ENCODE data around the gene SHLD2.

DNA sequence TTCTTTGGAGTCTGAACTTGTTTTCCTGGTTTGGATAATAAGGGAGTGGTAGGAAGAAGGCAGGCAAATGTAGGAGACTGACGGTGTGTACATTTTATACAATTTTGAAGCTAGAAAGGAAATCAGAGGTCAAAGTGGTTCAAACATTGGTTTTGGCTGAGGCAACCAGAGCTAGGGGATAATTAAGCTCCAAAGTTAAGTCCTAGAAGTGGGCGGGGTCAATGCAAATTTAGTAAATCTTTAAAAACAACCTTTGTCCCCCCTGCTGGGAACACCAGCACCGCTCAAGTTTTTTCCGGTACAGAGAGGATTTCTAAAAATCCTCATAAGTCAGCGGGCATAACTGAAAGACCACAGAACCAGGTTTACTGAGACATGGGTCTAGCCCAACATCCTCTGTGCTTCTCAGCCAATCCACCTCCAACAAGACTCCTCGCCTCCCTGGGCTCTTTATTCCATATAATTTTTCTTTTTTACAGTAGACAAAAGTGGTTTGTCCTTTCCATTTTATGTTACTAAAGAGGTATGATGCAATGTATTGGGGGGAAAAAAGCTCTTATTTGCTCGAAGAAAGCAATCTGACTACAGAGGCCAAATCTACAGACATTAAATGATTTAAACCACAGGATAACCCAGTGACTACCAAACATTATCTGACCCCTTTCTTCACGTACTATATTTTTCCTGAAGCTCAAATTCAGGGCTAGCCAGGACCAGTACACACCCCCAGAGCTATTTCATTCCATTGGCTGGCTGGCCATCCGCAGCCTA is 2.0 kb upstream of the SHLD2 start:
- no peak for TF ChIP-seq POLR2A (IDR thresholded peaks at IDR 0.05)
- TF ChIP-seq, protein P1, sequence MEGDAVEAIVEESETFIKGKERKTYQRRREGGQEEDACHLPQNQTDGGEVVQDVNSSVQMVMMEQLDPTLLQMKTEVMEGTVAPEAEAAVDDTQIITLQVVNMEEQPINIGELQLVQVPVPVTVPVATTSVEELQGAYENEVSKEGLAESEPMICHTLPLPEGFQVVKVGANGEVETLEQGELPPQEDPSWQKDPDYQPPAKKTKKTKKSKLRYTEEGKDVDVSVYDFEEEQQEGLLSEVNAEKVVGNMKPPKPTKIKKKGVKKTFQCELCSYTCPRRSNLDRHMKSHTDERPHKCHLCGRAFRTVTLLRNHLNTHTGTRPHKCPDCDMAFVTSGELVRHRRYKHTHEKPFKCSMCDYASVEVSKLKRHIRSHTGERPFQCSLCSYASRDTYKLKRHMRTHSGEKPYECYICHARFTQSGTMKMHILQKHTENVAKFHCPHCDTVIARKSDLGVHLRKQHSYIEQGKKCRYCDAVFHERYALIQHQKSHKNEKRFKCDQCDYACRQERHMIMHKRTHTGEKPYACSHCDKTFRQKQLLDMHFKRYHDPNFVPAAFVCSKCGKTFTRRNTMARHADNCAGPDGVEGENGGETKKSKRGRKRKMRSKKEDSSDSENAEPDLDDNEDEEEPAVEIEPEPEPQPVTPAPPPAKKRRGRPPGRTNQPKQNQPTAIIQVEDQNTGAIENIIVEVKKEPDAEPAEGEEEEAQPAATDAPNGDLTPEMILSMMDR (IDR thresholded peaks at IDR 0.05) = no peak

All from uterus (tissue), 2 donors.